T47D (cell line): ENCODE data around the gene PTOV1.

ENCODE experiments used
- DNase-seq, 2 experiments: peaks; one replicate each; pipeline versions ENCODE4 v3.0.0 to v3.0.0-alpha.2; 2011 to 2012; ENCODE audit warnings: low read depth in 1 of 2, low spot score in 1 of 2
- JUND ChIP-seq: IDR thresholded peaks from 2 replicates; pipeline ENCODE4 v1.6.1; 2012; ENCODE audit warnings: low read depth
- in situ Hi-C: cut with HindIII; loops from 2 replicates; pipeline ENCODE4 v1.10.0; 2016; ENCODE audit warnings: low sequenced_read_pairs, low pct_unique_long_range_greater_than_20kb

Gene PTOV1

DNA sequence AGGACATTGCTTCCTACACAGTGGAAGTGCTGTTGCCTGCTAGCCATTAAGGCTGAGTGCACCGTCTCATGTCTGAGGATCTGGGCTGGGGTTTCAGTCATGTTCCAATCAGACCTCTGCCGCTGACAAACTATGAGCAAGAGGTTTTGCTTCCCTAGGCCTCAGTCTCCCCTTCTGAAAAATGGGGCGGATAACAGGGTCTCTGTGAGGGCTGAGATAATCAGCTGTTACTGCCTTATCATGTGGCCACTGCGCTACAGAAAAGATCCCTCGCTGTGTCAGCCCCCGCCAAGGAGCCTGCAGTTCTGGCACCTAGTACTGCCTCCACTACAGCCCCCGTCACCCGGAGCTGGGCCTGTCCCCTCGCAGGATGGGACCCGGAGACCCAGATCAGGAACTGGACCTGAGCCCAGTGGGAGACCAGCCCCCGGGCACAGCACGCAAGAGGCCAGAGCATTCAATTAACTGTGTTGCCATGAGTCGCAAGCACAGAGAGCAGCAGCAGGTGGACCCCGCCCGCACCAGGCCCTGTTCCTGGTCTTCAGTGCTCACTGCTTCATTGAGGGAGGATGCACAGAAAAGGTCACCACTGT lies 19.4 kb downstream of the PTOV1 start:
- no peak for TF ChIP-seq JUND
- in situ Hi-C loops, result no loop called here
- no peak for DNase-seq

DNA sequence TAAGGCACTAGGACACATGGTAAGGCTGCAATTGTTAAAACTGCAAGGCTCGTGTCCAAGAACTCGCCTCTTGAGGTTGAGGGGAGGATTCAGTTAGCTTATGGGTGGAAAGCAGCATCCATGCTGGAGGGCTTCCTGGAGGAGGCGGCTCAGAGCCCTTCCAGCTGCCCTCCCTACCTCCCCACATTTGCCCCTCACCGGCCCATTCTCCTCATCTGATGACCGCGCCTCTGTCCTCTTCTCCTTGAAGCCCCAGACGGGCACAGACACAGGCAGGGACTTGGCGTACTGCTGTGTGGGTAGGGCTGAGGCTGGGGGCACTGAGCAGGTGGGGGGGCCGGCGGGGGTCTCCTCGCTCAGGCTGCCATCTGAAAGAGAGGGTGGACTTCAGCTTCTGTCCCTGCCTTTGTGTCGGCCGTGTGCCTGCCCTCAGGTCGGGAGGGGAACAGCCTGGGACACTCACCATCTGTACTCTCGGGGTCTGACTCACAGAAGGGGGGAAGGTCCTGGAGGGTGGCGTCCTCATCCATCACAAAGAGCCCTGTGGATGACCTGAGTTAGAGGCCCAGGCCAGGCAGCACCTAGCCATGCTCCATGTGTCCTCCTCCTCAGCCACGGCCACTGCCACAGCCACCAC lies 20.5 kb downstream of the PTOV1 start:
- in situ Hi-C loops, result no loop called here
- no peak for DNase-seq

DNA sequence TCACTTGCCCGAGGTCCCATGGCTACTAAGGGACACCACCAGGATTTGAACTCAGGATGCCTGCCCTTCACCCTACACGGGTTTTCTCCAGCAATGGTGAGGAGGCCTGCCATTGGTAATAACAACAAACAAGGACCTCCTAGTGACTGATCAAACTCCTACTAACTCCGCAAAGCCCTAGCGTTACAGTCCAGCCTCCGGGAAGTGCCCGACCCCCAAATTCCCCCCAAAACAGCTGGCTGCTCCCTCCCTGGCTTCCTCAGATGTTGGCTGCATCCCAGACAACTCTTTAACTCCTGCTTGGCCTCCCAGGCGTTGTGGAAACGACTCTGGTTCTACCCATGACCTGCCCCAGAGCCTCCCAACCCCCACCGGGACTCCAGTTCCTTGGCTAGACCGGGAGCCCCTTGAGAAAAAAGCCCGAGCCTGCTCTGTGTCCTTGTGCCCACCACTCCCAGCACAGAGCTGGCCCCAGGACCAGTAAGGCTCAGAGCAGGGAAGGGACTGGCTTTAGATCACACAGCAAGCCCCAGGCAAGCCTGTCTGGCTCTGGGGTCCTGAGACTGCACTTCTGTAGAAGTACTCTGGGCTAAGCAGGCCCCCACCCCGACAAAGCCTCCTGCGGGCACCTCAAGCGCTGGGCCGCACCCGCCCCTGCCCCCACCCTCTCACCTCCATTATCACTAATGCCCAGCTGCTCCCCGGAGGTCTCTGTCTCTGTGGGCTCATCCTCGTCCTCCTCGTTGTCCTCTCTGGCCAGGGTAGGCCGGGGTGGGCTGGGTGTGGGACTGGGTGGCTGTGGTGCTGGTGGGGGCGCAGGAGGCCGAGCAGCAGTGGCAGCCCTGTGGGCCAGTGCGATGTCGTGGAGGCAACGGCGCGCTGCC lies 21.5 kb downstream of the PTOV1 start:
- DNase-seq, result no peak
- TF ChIP-seq JUND, result no peak
- in situ Hi-C loops, result no loop called here

More for the DNA sequence above, 20.5 kb downstream of the PTOV1 start:
- no peak for TF ChIP-seq JUND

GRCh38 chr19:49873129-49873521 lies 22.2 kb downstream of the PTOV1 start:
- no peak for DNase-seq
- in situ Hi-C loops, result no loop called here
- TF ChIP-seq JUND, result no peak

DNA sequence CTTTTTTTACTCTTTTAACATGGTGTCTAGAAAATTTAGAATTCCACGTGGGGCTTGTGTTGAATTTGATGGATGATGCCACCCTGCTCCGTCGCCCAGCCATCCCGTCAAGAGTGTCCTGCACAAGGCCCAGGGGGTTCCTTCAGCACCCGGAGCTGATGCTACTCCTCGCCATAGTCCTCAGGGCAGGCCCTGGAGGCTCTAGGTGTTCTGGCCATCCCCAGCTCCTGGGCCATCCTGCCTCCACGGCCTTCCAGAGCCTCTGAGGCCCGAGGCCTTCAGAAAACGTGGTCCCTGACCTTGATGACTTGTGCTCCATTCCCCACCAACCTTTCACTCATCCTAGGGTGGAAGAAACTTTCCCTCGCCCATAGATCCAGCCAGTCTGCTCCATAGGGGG lies 22.9 kb downstream of the PTOV1 start:
- in situ Hi-C loops, result no loop called here
- no peak for DNase-seq
- TF ChIP-seq JUND, result no peak

DNA sequence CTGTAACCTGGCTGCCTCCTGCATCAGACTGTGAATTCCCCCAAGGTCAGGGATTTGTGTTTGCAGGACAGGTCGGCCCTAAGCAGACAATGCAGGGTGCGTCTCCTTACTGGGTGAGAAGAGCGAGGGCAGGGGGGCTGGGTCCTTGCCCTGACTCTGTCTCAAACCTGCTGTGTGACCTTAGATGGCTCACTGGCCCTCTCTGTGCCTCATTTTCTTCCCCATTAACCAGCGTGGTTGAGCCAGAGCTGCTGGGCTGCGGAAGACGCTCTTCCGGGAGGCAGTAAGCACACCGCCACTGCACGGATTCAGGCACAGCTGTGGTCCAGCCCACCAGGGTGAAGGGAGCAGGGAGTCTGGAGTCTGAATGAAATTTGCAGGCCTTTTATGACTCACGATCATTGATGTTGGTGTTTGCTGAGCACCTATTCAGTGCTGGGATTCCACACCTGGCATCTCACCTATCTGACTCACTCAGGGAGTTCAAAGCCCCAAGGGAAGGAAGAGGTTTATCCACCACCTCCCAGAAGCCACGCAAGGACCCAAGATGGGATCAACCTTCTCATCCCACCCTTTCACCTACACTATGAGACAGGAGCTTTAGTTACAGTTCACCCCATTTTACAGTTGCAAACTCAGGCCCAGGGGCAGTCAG lies 23.7 kb downstream of the PTOV1 start:
- no peak for DNase-seq
- TF ChIP-seq JUND, result no peak
- in situ Hi-C loops, result no loop called here

DNA sequence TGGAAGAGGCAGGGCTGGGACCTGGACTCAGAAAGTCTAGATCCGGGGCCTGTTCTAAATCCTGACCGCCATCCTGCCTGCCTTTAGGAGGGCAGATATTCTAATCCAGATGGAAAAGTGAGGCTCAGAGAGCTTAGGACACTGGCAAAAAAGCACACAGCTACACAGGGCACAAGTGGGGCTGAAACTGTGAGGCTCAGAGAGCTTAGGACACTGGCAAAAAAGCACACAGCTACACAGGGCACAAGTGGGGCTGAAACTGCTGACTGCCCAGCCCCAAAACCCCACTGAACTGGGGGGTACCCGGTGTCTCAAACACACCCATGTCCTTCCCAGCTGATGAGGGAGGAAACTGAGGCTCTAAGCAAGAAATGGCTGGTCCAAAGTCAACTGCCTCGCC lies 24.2 kb downstream of the PTOV1 start:
- no peak for DNase-seq
- in situ Hi-C loops, result no loop called here

GRCh38 chr19:49875857-49876421 lies 25.0 kb downstream of the PTOV1 start:
- no peak for TF ChIP-seq JUND
- in situ Hi-C loops, result no loop called here
- DNase-seq, result no peak

More for the DNA sequence above, 24.2 kb downstream of the PTOV1 start:
- no peak for TF ChIP-seq JUND

DNA sequence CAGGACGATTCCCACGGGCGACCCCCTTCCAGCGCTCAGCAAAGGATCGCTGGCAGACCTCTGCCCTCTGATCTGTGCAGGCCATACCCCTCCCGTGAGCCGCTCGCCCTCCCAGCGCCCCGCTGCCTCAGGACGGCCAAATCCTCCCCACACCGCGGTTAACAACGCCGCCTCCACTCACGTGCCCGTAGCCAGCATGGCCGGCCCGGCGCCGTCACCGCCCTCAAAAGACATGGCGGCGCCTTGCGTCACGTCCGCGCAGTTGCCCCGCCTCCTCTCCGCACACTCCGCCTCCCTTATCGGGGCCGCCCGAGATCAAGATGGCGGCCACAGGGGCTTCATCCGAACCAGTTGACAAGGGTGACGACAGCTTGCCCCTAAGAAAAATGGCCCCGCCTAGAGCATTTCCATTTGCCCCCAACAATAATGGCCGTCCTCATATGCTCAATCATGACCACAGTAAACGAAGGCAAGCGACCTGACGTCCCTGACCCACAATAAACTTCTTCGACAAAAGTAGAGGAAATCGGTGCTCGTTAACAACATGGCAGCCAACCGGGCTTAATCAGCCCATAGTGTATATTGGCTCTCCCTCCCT lies 25.6 kb downstream of the PTOV1 start:
- DNase-seq, result peak in 1 of 2 experiments; percentile 98
- in situ Hi-C loops, result no loop called here
- TF ChIP-seq JUND, result no peak

DNA sequence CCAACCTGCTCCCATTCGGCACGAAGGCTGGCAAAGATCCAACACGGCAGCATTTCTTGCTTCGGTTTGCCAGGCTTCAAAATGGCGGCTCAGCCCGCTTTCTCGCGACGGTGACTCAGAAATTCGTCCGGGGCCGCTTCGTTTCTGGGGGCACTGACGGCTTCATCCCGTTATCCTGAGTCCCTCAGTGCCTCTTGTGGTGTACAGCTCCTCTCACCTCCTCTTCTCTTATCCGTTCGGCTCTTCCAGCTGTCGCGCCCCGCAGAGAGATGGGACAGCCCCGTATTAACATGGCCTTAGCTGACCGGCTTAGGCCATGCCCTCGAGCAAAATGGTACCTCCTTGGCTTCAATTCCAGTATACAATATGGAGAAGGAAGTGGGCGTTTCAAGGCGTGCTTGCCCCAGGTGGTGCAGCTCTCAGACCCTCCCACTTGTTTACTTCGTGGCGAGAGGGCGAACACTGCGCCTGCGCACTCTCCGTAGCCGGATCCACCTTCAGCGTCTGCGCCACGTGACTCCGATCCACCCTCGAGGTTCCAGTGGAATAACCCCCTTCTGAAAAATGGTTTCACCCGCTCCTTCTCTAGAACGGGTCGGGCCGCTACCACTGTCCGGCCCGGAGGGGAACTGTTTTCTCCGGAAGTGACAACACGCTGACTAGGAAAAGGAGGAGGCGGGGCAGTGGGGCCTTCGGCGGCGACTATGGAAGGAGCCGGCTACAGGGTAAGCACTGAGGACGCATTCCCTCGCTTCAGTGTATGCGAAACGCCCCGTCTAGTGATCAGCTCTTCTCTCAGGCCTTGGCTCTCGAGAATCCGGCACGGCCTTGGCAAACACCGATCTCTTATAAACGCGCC lies 26.3 kb downstream of the PTOV1 start, which contains the start of the genes AKT1S1 and TBC1D17:
TSS of gene AKT1S1 (minus strand) at position 336 of the 859 bp plus-strand sequence. CDS start 4,060 bp downstream, outside the sequence.
TSS of gene TBC1D17 (plus strand) at position 683 of the 859 bp plus-strand sequence. CDS start at position 705, 22 bp downstream.
- no peak for TF ChIP-seq JUND
- DNase-seq, result peak; percentile 94 to 99
- in situ Hi-C loops, result no loop called here
